Peyer's patch (tissue), 4 donors: ENCODE results near the gene KCTD15. TPM values are rescaled to one million over a fixed set of nuclear protein-coding genes. Genes with fewer than 3 reads are reported as not detected.

Experiments used
- DNase-seq, 3 donors: peaks; one replicate each; pipeline ENCODE4 v3.0.0-alpha.2; 2017 to 2019
- H3K27ac ChIP-seq, 4 donors: fragments of 200-600 bp; sonication (generic); one replicate each; pipeline ENCODE4 v1.5.1; 2016 to 2019
- H3K27me3 ChIP-seq, 2 donors: fragments of 200-600 bp; sonication (generic); one replicate each; pipeline ENCODE4 v1.5.1; 2019
- H3K36me3 ChIP-seq, 3 donors: fragments of 200-600 bp; sonication (generic); one replicate each; pipeline ENCODE4 v1.5.1; 2016 to 2019
- H3K4me1 ChIP-seq, 4 donors: fragments of 200-600 bp; sonication (generic); one replicate each; pipeline ENCODE4 v1.5.1; 2016 to 2019
- H3K4me3 ChIP-seq, 4 donors: fragments of 200-600 bp; sonication (generic); 1 replicate in 3 of 4; 2 replicates in 1 of 4; pipeline ENCODE4 v1.5.1; 2016 to 2019; ENCODE audit warnings: mild to moderate bottlenecking in 1 of 4
- H3K9me3 ChIP-seq, 4 donors: fragments of 200-600 bp; sonication (generic); one replicate each; pipeline ENCODE4 v1.5.1; 2016 to 2019; ENCODE audit warnings: mild to moderate bottlenecking in 1 of 4
- POLR2A ChIP-seq, 2 donors: fragments of 450-650 bp; IDR thresholded peaks; one replicate each; pipeline ENCODE4 v1.5.1; 2017; ENCODE audit warnings: antibody characterized with exemption in 2 of 2, mild to moderate bottlenecking in 2 of 2, moderate library complexity in 2 of 2
- total RNA-seq, 4 donors: library from RNA; depleted of rRNA; stranded (reverse); fragments of >200 nt; gene quantifications; one replicate each; pipeline ENCODE4 v1.1.0, GENCODE V29; 2016
- TF ChIP-seq, protein P1 (sequence below), 6 experiments: fragments of 450-650 bp in 4 of 6; fragments of 200-600 bp in 2 of 6; sonication (generic) in 1 of 6; IDR thresholded peaks; one replicate each; pipeline ENCODE4 v1.5.1; 2017 to 2019; ENCODE audit warnings: antibody characterized with exemption in 6 of 6, mild to moderate bottlenecking in 3 of 6, moderate library complexity in 1 of 6

Gene KCTD15
- total RNA-seq, 4 donors from 2014 or later, result 5.4 to 33.5 (median 21.6) TPM

- Histone ChIP-seq H3K4me1 (peaks cover 0 to 1% (median 0%) of the 10 kb centered on the region in 4 donors), H3K27ac (no peak overlapping the region), H3K4me3 (no peak overlapping the region), H3K27me3 (no peaks in the 10 kb centered on the region), H3K9me3 (no peaks in the 10 kb centered on the region), H3K36me3 (no peaks in the 10 kb centered on the region)
- no peak for DNase-seq
- TF ChIP-seq, protein P1, sequence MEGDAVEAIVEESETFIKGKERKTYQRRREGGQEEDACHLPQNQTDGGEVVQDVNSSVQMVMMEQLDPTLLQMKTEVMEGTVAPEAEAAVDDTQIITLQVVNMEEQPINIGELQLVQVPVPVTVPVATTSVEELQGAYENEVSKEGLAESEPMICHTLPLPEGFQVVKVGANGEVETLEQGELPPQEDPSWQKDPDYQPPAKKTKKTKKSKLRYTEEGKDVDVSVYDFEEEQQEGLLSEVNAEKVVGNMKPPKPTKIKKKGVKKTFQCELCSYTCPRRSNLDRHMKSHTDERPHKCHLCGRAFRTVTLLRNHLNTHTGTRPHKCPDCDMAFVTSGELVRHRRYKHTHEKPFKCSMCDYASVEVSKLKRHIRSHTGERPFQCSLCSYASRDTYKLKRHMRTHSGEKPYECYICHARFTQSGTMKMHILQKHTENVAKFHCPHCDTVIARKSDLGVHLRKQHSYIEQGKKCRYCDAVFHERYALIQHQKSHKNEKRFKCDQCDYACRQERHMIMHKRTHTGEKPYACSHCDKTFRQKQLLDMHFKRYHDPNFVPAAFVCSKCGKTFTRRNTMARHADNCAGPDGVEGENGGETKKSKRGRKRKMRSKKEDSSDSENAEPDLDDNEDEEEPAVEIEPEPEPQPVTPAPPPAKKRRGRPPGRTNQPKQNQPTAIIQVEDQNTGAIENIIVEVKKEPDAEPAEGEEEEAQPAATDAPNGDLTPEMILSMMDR (IDR thresholded peaks at IDR 0.05), result no peak
- TF ChIP-seq POLR2A (IDR thresholded peaks at IDR 0.05), result no peak
Observed at GRCh38 chr19:33863436-33863835, 66.8 kb downstream of the KCTD15 start.

DNA sequence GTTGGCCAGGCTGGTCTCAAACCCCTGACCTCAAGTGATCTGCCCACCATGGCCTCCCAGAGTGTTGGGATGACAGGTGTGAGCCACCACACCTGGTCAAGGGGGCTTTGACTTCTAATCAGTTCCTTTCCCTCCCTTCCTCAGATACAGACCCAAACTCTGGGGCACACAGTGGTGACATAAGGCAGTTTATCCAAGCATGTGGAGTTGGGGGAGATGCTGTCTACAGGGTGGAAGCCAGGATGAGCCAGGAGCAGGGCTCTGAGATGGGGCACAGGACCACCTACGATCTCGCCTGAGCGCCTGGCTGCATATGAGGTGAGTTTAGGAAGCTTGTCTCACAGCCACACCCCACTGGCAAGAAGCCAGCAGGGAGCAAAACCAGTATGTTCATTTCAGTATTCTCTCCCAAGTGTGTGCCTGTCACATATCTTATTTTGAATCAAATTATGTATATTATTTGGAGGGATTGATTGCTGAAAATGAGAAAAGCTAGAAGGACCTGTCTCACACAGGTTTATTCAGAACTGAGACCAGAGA, 67.7 kb downstream of the KCTD15 start:
- DNase-seq, result no peak
- Histone ChIP-seq H3K27me3 (no peaks in the 10 kb centered on the region), H3K36me3 (no peaks in the 10 kb centered on the region), H3K27ac (no peak overlapping the region), H3K4me1 (peaks cover 0 to 9% (median 0%) of the 10 kb centered on the region in 4 donors), H3K4me3 (no peak overlapping the region), H3K9me3 (no peaks in the 10 kb centered on the region)
- TF ChIP-seq, protein P1 (IDR thresholded peaks at IDR 0.05), result no peak
- no peak for TF ChIP-seq POLR2A (IDR thresholded peaks at IDR 0.05)

DNA sequence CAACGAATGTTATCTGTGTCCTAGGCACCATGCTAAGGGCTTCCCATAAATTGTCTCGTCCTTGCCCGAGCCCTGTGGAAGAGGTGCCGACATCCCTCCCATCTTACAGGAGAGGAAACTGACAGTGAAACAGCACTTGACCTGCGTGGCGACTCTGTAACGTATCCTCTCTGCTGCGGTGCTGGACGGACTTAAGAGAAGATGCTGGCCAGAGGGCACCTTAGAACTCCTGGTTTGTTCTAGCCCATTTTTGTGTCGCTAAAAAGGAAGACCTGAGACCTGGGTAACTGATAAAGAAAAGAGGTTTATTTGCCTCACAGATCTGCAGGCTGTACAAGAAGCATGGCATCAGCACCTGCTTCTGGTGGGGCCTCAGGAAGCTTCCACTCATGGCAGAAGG, 68.6 kb downstream of the KCTD15 start:
- H3K4me3 ChIP-seq, result no peak overlapping the region
- no peaks in the 10 kb centered on the region for H3K27me3 ChIP-seq
- peaks cover 0 to 9% (median 0%) of the 10 kb centered on the region in 4 donors for H3K4me1 ChIP-seq
- H3K36me3 ChIP-seq, result no peaks in the 10 kb centered on the region
- DNase-seq, result no peak
- no peak overlapping the region for H3K27ac ChIP-seq
- TF ChIP-seq POLR2A (IDR thresholded peaks at IDR 0.05), result no peak
- H3K9me3 ChIP-seq, result no peaks in the 10 kb centered on the region

Other genes with a start within 250 kb of the KCTD15 start
- gene CHST8, start 174.9 kb upstream of the KCTD15 start, total RNA-seq, result 1 to 10 TPM in 1 of 4 donors, under 1 TPM in 1, not detected in 2; 0.54 to 1.8 TPM